Glutamatergic neuron (in vitro differentiated cells): ENCODE results near the gene MMRN2. TPM values are rescaled to one million over a fixed set of nuclear protein-coding genes. Genes with fewer than 3 reads are reported as not detected.

ENCODE experiments used
- DNase-seq: peaks from one replicate; pipeline ENCODE4 v3.0.0; 2022
- H3K27ac Mint-ChIP-seq: one replicate; pipeline ENCODE4 v1.8.0; 2020; ENCODE audit warnings: mild to moderate bottlenecking, mixed read lengths, inconsistent platforms; ENCODE audit not compliant: unreplicated experiment
- H3K27me3 Mint-ChIP-seq: one replicate; pipeline ENCODE4 v1.8.0; 2020; ENCODE audit warnings: mild to moderate bottlenecking, moderate library complexity, mixed read lengths, inconsistent platforms; ENCODE audit not compliant: unreplicated experiment
- H3K36me3 Mint-ChIP-seq: one replicate; pipeline ENCODE4 v1.8.0; 2020; ENCODE audit warnings: mild to moderate bottlenecking, mixed read lengths, inconsistent platforms; ENCODE audit not compliant: unreplicated experiment
- H3K4me1 Mint-ChIP-seq: one replicate; pipeline ENCODE4 v1.8.0; 2020; ENCODE audit warnings: mild to moderate bottlenecking, low read depth, mixed read lengths, inconsistent platforms; ENCODE audit not compliant: unreplicated experiment
- H3K4me3 Mint-ChIP-seq: one replicate; pipeline ENCODE4 v1.8.0; 2020; ENCODE audit warnings: mild to moderate bottlenecking, mixed read lengths, inconsistent platforms; ENCODE audit not compliant: unreplicated experiment
- H3K9me3 Mint-ChIP-seq: one replicate; pipeline ENCODE4 v1.8.0; 2020; ENCODE audit warnings: mild to moderate bottlenecking, moderate library complexity, mixed read lengths, inconsistent platforms; ENCODE audit not compliant: unreplicated experiment
- total RNA-seq: library from RNA; stranded (reverse); fragmentation: NEBNext Ultra II Directional; extraction: Animal tissue kit (Norgen Biotek cat#: 25700); gene quantifications from one replicate; pipeline ENCODE4 v1.2.1, GENCODE V29; 2021; ENCODE audit not compliant: unreplicated experiment
- TF ChIP-seq, protein P1 (sequence below): fragments of 200-600 bp; sonication (generic); IDR thresholded peaks from one replicate; pipeline ENCODE4 v1.5.0; 2021; ENCODE audit not compliant: partially characterized antibody, unreplicated experiment

Gene MMRN2
- total RNA-seq, 1 donor from 2014 or later = 5.4 TPM

DNA sequence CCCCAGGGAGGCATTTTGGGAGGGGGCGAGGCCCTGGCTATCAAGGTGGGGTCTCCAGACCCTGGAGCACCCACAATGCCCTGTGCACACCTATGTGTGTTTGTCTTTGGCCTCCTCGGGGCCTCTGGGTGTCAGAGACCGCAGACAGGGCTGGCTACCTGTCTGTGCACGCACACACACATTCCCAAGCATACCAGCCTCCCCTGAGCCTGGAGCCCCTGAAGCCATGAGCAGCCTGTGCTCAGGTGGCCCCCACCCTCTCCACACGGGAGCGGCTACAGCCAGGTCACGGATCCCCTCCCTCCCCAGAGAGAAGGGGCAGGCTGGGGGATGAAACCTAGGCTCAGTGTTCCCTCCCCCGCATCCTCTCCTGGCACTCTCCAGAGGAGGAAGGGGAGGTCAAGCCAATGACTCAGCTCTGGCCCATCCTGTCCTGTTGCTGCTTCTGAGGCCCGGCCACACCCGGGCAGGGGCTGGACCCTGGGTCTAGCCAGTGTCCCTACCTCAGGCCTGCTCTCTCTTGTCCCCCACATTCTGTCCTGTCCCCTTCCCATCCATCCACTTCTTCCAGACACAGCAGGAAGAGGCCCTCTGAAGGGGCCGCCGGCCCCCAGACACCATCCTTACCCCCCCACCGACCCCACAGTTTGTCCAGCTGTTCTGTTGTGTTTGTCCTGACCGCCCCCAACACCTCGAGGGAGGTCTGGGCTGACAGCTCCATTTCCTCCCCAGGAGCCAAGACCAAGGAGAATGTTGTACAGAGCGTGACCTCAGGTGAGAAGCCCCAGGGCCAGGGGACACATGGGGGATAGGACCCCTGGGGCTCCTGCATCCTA is 1.7 kb upstream of the MMRN2 start:
- DNase-seq = no peak
- H3K27me3 Mint-ChIP-seq = peaks cover 15% of the 10 kb centered on the region

DNA sequence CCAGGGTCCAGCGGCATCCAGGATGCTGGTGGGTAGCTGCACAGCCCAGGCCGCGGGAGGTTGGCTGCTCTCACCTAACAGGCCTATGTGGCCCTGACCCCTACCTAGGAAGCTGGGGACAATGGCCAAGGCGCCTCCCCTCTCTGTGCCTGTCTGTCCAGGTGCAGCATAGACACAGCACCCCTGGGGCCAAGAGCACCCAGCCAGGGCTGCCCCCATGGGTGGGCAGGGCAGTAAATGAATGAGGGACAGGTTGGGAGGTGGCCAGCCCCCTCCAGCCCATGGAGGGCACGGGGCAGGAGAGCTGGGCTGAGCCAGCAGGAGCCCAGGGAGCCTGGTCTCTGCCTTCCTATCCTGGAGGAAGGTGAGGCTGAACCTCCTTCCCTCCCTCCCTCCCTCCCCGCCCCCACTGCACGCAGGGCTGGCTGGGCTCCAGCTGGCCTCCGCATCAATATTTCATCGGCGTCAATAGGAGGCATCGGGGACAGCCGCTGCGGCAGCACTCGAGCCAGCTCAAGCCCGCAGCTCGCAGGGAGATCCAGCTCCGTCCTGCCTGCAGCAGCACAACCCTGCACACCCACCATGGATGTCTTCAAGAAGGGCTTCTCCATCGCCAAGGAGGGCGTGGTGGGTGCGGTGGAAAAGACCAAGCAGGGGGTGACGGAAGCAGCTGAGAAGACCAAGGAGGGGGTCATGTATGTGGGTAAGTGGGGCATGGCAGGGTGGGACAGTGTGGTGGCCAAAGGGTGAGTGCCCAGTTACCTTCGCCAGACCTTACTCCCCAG is 893 bp upstream of the MMRN2 start, which contains the start of gene SNCG:
Gene SNCG (plus strand): TSS at position 484 of the 785 bp plus-strand sequence. CDS start 99 bp downstream, at position 583.
- Mint-ChIP-seq H3K27ac (peak within 1 kb of the TSS; percentile 99), H3K27me3 (peaks cover 15% of the 10 kb centered on the region), H3K36me3 (no peaks in the 10 kb centered on the region), H3K9me3 (peaks cover 13% of the 10 kb centered on the region), H3K4me1 (peaks cover 24% of the 10 kb centered on the region), H3K4me3 (peak within 1 kb of the TSS; percentile 92)
- TF ChIP-seq, protein P1, sequence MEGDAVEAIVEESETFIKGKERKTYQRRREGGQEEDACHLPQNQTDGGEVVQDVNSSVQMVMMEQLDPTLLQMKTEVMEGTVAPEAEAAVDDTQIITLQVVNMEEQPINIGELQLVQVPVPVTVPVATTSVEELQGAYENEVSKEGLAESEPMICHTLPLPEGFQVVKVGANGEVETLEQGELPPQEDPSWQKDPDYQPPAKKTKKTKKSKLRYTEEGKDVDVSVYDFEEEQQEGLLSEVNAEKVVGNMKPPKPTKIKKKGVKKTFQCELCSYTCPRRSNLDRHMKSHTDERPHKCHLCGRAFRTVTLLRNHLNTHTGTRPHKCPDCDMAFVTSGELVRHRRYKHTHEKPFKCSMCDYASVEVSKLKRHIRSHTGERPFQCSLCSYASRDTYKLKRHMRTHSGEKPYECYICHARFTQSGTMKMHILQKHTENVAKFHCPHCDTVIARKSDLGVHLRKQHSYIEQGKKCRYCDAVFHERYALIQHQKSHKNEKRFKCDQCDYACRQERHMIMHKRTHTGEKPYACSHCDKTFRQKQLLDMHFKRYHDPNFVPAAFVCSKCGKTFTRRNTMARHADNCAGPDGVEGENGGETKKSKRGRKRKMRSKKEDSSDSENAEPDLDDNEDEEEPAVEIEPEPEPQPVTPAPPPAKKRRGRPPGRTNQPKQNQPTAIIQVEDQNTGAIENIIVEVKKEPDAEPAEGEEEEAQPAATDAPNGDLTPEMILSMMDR = no peak
- peak; percentile 88 for DNase-seq

More for the DNA sequence above, 1.7 kb upstream of the MMRN2 start:
- Mint-ChIP-seq H3K9me3 (peaks cover 13% of the 10 kb centered on the region), H3K36me3 (no peaks in the 10 kb centered on the region), H3K27ac (peak overlapping the region; percentile 99), H3K4me3 (peak overlapping the region; percentile 92), H3K4me1 (peaks cover 20% of the 10 kb centered on the region)
- TF ChIP-seq, protein P1 = no peak

DNA sequence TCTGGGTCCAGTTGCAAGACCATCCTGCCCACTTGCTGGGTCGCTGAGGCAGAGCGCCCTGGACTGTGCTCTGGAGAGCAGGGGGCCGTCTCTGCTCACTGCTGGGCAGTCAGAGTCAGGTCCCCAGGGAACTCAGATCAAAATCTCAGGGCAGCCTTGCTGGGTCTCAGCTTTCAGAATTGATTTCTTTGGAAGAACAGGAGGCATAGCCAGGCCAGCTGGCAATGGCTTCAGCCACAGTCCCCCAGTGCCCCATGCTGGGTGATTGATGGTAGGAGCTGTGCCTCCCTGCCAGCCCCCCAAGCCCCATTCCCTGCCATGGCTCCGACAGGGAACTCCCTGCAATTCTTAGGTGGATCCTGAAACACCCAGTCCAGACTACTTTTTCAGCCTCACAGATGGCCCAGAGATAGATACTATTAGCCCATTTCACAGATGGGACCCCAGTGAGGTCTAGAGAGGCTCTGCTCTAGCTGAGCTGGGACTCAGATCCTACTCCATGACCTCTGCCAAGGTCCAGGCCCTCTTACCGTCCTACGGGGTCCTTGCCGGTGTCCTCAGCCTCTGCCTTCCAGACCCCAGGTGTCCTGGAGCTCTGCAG is 467 bp downstream of the MMRN2 start:
- Mint-ChIP-seq H3K36me3 (peaks cover 9% of the 10 kb centered on the region), H3K4me3 (peak overlapping the region; percentile 79)
- peak; percentile 63 for DNase-seq

DNA sequence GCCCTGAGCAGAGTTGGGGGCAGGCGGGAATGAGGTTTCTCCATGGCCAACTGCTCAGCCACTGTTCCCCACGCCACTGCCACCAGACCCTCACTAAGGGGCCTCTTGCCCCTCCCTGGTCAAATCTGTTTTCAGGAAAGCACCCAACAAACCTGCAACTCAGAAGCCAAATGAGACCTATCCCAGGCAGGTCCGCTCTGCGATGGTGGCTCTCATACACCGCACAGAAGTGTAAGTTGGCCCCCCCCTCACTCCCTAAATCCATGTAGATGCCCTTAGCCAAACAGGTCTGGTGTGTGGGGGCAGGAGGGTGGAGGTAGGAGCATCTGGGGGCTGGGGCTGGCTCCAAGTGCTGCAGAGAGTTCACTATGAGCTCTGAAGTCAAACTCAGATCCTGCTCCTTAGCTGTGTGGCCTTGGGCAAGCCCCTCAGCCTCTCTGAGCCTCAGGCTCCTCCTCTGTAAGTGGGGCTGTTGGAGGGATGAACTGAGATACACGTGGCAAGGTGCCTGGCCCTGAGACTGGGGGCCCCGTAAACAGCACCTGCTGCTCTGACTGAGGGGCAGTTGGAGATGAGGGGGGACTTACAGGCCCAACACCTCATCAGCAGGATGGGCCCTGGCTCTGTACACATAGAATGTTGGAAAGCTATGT is 1.1 kb downstream of the MMRN2 start:
- TF ChIP-seq, protein P1 = no peak
- no peak for DNase-seq
- peaks cover 24% of the 10 kb centered on the region for H3K4me1 Mint-ChIP-seq

More for the DNA sequence above, 467 bp downstream of the MMRN2 start:
- peaks cover 16% of the 10 kb centered on the region for H3K9me3 Mint-ChIP-seq
- TF ChIP-seq, protein P1 = no peak
- H3K27ac Mint-ChIP-seq = peak overlapping the region; percentile 99
- peaks cover 21% of the 10 kb centered on the region for H3K27me3 Mint-ChIP-seq
- peaks cover 24% of the 10 kb centered on the region for H3K4me1 Mint-ChIP-seq

More for the DNA sequence above, 1.1 kb downstream of the MMRN2 start:
- Mint-ChIP-seq H3K27ac (peak overlapping the region; percentile 99), H3K4me3 (peak overlapping the region; percentile 79), H3K27me3 (peaks cover 22% of the 10 kb centered on the region), H3K9me3 (peaks cover 16% of the 10 kb centered on the region), H3K36me3 (peaks cover 12% of the 10 kb centered on the region)
